ENCODE results near the gene PACS1.

Gene PACS1

GRCh38 chr11:66189031-66189745 lies 119.1 kb downstream of the PACS1 start:
- no peak overlapping the region for H3K4me3 ChIP-seq (ENCODE audit: control insufficient read depth, low read depth, low read length)
- DNase-seq (ENCODE audit: low read depth) = no peak
- TF ChIP-seq, protein P1, sequence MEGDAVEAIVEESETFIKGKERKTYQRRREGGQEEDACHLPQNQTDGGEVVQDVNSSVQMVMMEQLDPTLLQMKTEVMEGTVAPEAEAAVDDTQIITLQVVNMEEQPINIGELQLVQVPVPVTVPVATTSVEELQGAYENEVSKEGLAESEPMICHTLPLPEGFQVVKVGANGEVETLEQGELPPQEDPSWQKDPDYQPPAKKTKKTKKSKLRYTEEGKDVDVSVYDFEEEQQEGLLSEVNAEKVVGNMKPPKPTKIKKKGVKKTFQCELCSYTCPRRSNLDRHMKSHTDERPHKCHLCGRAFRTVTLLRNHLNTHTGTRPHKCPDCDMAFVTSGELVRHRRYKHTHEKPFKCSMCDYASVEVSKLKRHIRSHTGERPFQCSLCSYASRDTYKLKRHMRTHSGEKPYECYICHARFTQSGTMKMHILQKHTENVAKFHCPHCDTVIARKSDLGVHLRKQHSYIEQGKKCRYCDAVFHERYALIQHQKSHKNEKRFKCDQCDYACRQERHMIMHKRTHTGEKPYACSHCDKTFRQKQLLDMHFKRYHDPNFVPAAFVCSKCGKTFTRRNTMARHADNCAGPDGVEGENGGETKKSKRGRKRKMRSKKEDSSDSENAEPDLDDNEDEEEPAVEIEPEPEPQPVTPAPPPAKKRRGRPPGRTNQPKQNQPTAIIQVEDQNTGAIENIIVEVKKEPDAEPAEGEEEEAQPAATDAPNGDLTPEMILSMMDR (conservative IDR thresholded peaks at IDR 0.05; ENCODE audit: control insufficient read depth, insufficient read depth, low read depth, low read length) = no peak

DNA sequence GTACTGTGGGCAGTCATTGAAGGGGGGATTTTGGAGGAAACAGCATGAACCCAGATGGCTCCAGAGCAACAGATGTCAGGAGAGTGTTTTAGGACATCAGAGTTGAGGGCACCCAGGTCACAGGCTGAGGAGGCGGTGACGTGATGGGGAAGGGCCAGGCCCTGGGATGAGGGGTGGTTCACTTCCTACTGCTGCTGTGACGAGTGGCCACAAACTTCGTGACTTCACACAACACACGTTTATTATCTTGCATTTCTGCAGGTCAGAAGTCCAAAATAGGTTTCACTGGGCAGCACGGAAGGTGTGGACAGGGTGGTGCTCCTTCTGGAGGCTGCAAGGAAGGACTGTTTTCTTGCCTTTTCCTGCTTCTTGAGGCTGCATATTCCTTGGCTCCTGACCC lies 120.7 kb downstream of the PACS1 start:
- TF ChIP-seq, protein P1 (conservative IDR thresholded peaks at IDR 0.05; ENCODE audit: control insufficient read depth, insufficient read depth, low read depth, low read length) = no peak
- no peak for DNase-seq (ENCODE audit: low read depth)
- no peak overlapping the region for H3K4me3 ChIP-seq (ENCODE audit: control insufficient read depth, low read depth, low read length)

- H3K4me3 ChIP-seq (ENCODE audit: control insufficient read depth, low read depth, low read length) = no peak overlapping the region
- DNase-seq (ENCODE audit: low read depth) = no peak
- TF ChIP-seq, protein P1 (conservative IDR thresholded peaks at IDR 0.05; ENCODE audit: control insufficient read depth, insufficient read depth, low read depth, low read length) = no peak
Observed at GRCh38 chr11:66192181-66192863, 122.2 kb downstream of the PACS1 start.

DNA sequence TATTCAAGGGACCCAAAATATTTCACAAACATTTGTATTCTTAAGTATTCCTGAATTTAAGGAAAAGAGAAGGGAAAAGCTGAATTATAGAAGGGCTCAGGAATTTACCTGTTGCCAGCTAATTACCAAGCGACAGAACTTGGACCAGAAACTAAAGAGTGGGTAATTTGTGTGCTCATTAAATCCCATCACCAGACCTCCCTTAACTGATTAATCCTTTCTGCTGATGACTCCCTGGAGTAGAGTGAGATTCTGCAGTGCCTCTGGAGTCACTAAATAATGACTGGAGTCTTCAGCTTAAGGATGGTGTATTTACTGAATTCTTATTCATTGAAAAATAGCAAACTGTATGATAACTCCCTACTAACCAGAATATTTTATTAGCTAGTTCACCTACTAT lies 124.3 kb downstream of the PACS1 start:
- TF ChIP-seq, protein P1 (conservative IDR thresholded peaks at IDR 0.05; ENCODE audit: control insufficient read depth, insufficient read depth, low read depth, low read length) = no peak
- no peak for DNase-seq (ENCODE audit: low read depth)
- H3K4me3 ChIP-seq (ENCODE audit: control insufficient read depth, low read depth, low read length) = no peak overlapping the region

DNA sequence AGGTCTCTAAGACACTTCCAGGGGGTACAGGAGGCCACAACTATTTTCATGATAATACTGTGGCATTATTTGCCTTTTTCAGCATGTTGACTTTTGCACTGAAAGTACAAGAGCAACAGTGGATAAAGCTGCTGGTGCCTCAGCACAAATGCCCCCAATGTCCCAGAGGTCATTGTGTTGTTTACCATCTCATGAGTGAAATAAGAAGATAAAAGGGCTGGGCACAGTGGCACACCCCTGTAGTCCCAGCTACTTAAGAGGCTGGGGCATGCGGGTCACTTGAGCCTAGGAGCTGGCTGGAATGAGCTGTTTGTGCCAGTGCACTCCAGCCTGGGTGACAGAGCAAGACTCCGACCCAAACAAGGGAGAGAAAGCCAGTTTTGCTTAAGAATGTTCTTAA lies 125.8 kb downstream of the PACS1 start:
- no peak overlapping the region for H3K4me3 ChIP-seq (ENCODE audit: control insufficient read depth, low read depth, low read length)
- DNase-seq (ENCODE audit: low read depth) = no peak
- TF ChIP-seq, protein P1 (conservative IDR thresholded peaks at IDR 0.05; ENCODE audit: control insufficient read depth, insufficient read depth, low read depth, low read length) = no peak

GRCh38 chr11:66203847-66204246 lies 133.8 kb downstream of the PACS1 start:
- H3K4me3 ChIP-seq (ENCODE audit: control insufficient read depth, low read depth, low read length) = no peak overlapping the region
- DNase-seq (ENCODE audit: low read depth) = no peak
- TF ChIP-seq, protein P1 (conservative IDR thresholded peaks at IDR 0.05; ENCODE audit: control insufficient read depth, insufficient read depth, low read depth, low read length) = no peak

All from fibroblast of mammary gland (primary cell).